GM18526 (cell line): Measurements from ENCODE around the gene FGF23.

Experiments
- POLR2A ChIP-seq: IDR thresholded peaks from 3 replicates; pipeline ENCODE4 v1.6.1; 2011; ENCODE audit not compliant: insufficient read length; ENCODE audit errors: extremely low read depth

FGF23 gene

GRCh38 chr12:4388032-4388431 lies 8.5 kb upstream of the FGF23 start:
- TF ChIP-seq POLR2A: no peak

DNA sequence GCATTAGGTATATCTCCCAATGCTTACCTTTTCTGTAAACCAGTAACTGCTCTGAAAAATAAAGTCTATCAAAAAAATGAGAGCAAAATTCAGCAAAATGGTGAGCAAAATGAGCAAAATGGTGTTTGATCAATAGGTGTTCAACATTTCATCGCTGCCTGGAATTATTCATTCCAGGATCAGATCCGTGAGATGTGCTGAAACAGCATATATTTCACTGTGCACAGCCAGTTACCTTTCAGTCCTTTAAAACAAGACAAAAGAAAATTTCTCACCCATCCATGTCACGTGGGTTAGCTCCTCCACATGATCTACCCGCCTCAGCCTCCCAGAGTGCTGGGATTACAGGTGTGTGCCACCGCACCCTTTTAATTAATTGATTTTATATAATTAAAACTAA lies 8.1 kb upstream of the FGF23 start:
- TF ChIP-seq POLR2A: no peak

DNA sequence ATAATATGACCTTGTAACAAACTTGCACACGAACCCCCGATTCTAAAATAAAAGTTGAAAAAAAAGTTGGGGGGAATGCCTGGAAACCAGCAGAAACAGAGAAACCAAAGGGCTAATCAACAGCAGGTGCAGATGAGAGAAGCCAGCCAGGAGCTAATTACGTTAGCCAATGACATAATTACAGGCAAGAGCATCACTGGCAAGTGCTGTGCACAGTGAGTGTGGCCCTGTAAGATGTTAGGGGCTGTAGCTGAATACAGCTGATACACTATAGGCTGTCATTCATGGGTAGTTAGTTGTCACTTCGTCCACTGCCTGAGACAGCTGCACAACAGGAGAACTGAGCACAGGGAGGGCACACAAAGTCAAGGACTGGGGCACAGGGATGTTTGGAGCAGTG lies 7.3 kb upstream of the FGF23 start:
- no peak for TF ChIP-seq POLR2A

- no peak for TF ChIP-seq POLR2A
Observed at GRCh38 chr12:4383304-4383865, 3.9 kb upstream of the FGF23 start.

- no peak for TF ChIP-seq POLR2A
Observed at GRCh38 chr12:4380332-4380731, 820 bp upstream of the FGF23 start.

DNA sequence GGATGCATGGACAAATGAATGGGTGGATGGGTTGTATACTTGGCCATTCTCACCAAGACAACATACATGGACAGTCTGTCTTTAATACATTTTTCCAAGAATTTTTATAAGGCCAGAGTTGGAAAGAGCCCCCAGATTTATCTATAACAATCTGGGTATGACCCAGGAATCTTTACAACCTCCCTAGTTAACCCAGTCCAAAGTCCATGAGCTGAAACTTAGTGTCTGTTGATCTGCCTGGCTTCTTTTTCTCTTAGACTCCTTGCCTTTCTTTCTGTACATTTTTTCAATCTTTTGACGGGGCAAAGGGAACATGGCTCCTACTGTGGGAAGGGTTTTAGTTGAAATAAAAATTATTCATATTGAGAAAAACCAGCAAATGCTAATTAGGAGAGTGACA lies 740 bp downstream of the FGF23 start:
- TF ChIP-seq POLR2A: no peak

GRCh38 chr12:4375449-4375848 lies 4.1 kb downstream of the FGF23 start:
- TF ChIP-seq POLR2A: no peak

DNA sequence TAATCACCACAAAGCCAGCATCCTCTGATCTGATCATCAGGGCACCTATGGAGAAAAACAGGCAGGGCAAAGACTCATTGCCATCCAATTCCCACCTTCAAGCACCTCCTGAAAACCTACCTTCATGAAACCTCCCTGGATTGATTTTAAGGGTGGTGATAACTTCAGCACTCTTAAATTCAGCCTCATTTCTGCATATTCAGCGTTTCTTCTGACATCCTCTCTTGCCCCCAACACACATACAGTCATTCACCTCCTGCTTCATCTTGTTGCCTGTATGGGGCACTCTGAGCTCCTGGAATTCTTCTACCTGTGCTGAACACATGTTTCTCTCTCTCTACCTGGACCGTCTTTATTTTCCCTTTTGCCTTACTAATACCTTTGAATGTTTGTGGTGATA lies 6.9 kb downstream of the FGF23 start:
- TF ChIP-seq POLR2A: no peak

GRCh38 chr12:4370265-4370664 lies 9.2 kb downstream of the FGF23 start:
- TF ChIP-seq POLR2A: no peak

DNA sequence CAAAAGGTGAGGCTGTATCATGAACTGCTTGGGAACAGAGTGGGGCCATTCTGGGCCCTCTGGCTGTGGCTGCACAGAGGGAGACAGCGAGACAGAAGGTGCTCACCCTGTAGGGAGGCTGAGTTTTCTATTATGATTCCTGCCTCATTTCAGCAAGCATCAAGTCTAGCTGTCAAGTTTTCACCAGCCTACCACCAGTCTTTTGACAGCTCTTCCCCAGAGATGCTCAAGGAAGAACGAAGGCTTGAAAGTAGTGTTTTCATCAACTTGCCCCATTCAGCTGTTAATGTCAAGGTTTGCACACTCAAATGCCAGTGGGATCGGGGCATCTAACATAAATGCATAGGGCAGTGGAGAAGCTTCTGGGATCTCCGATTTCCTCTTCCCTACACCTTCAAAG lies 10.0 kb downstream of the FGF23 start:
- no peak for TF ChIP-seq POLR2A

GRCh38 chr12:4366090-4366489 lies 13.4 kb downstream of the FGF23 start:
- no peak for TF ChIP-seq POLR2A

GRCh38 chr12:4356041-4356327 lies 23.5 kb downstream of the FGF23 start:
- no peak for TF ChIP-seq POLR2A

DNA sequence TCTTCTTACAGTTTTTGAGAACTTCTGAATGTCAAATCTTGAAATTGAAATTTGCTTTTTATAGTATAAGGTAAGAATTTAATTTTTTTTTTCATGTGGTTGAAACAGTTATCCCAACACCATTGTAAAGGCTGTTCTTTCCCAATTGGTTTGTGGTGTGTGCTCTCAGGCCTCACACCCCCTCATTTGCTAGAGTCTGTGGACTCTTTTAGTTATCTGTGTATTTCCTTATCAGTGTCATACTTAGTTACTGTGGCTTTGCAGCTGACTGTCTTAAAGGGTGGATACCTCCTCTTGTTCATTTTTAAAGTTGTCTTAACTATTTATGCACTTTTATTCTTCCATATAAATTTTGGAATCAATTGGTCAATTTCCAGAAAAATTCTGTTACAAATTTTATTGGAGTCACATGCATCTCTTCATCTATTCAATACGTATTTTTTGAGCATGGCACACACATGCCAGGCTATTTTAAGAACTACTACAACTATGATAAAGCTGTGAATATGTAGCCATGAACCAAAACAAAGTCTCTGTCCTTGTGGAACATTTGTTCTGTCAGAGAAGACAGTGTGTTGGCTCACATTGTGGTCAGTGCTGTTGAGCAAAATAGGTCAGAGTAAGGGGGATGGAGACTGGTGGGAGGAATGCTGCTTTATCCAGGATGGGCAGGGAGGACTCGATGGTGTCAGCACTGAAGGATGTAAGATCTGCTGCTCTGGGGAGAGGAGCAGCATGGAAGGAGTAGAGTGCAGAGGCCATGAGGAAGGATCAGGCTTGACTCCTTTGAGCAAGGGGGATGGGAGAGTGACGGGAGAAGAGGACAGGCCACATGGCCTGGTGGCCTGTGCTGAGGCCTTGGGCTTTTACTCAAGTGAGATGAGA lies 24.1 kb downstream of the FGF23 start:
- TF ChIP-seq POLR2A: no peak

- no peak for TF ChIP-seq POLR2A
Observed at GRCh38 chr12:4353785-4354208, 25.7 kb downstream of the FGF23 start.

- TF ChIP-seq POLR2A: no peak
Observed at GRCh38 chr12:4346931-4347330, 32.6 kb downstream of the FGF23 start.

GRCh38 chr12:4331842-4332241 lies 47.7 kb downstream of the FGF23 start:
- TF ChIP-seq POLR2A: no peak

GRCh38 chr12:4331221-4331620 lies 48.3 kb downstream of the FGF23 start:
- TF ChIP-seq POLR2A: no peak
